ENCODE results near the gene LGMN. TPM values are rescaled to one million over a fixed set of nuclear protein-coding genes. Genes with fewer than 3 reads are reported as not detected.
"Not testable (repeated sequence)": the region's sequence is repeated elsewhere in the genome, so short reads cannot be mapped to it uniquely, and the experiment has no call there.

LGMN gene
- total RNA-seq, 2 donors from 2014 or later, result 1.2 to 3.8 TPM

GRCh38 chr14:92717571-92718042, 30.8 kb downstream of the LGMN start:
- ATAC-seq (peak; percentile 60 to 71), DNase-seq (ENCODE audit: low spot score in 2 of 2) (no peak)
- H3K36me3 Mint-ChIP-seq, result no peaks in the 10 kb centered on the region
- no peaks in the 10 kb centered on the region for H3K9me3 Mint-ChIP-seq
- no peak overlapping the region for H3K27ac Mint-ChIP-seq

GRCh38 chr14:92716131-92716530, 32.3 kb downstream of the LGMN start:
- Mint-ChIP-seq H3K27ac (no peak overlapping the region), H3K9me3 (no peaks in the 10 kb centered on the region), H3K36me3 (no peaks in the 10 kb centered on the region)
- no peak for DNase-seq (ENCODE audit: low spot score in 2 of 2)
- ATAC-seq, result no peak

- peak overlapping the region in 1 of 2 donors; percentile 23 for H3K27ac Mint-ChIP-seq
- not testable (repeated sequence) for H3K9me3 Mint-ChIP-seq, H3K36me3 Mint-ChIP-seq
- DNase-seq (ENCODE audit: low spot score in 2 of 2), result peak; percentile 76 to 90
- peak; percentile 89 to 91 for ATAC-seq
Observed at GRCh38 chr14:92714739-92715307, 33.6 kb downstream of the LGMN start.

- no peaks in the 10 kb centered on the region for H3K36me3 Mint-ChIP-seq
- H3K27ac Mint-ChIP-seq, result no peak overlapping the region
- no peaks in the 10 kb centered on the region for H3K9me3 Mint-ChIP-seq
- DNase-seq (ENCODE audit: low spot score in 2 of 2) (no peak), ATAC-seq (no peak)
Observed at GRCh38 chr14:92712654-92713051, 35.8 kb downstream of the LGMN start.

- H3K9me3 Mint-ChIP-seq, result no peaks in the 10 kb centered on the region
- ATAC-seq (no peak), DNase-seq (ENCODE audit: low spot score in 2 of 2) (no peak)
- H3K36me3 Mint-ChIP-seq, result no peaks in the 10 kb centered on the region
- no peak overlapping the region for H3K27ac Mint-ChIP-seq
Observed at GRCh38 chr14:92711976-92712653, 36.3 kb downstream of the LGMN start.

- DNase-seq (ENCODE audit: low spot score in 2 of 2), result no peak
- H3K27ac Mint-ChIP-seq, result no peak overlapping the region
Observed at GRCh38 chr14:92710001-92710341, 38.5 kb downstream of the LGMN start.

GRCh38 chr14:92709340-92710000, 39.0 kb downstream of the LGMN start:
- Mint-ChIP-seq H3K9me3 (no peaks in the 10 kb centered on the region), H3K27ac (no peak overlapping the region), H3K36me3 (no peaks in the 10 kb centered on the region)
- no peak for DNase-seq (ENCODE audit: low spot score in 2 of 2)
- ATAC-seq, result no peak

More at GRCh38 chr14:92710001-92710341, 38.5 kb downstream of the LGMN start:
- Mint-ChIP-seq H3K9me3 (no peaks in the 10 kb centered on the region), H3K36me3 (no peaks in the 10 kb centered on the region)
- no peak for ATAC-seq

GRCh38 chr14:92706386-92706785, 42.0 kb downstream of the LGMN start:
- DNase-seq (ENCODE audit: low spot score in 2 of 2) (no peak), ATAC-seq (no peak)
- H3K27ac Mint-ChIP-seq, result peak overlapping the region in 1 of 2 donors; percentile 36
- H3K36me3 Mint-ChIP-seq, result no peaks in the 10 kb centered on the region
- no peaks in the 10 kb centered on the region for H3K9me3 Mint-ChIP-seq

- no peak for DNase-seq (ENCODE audit: low spot score in 2 of 2)
- Mint-ChIP-seq H3K9me3 (no peaks in the 10 kb centered on the region), H3K27ac (no peak overlapping the region), H3K36me3 (no peaks in the 10 kb centered on the region)
- no peak for ATAC-seq
Observed at GRCh38 chr14:92704821-92705220, 43.6 kb downstream of the LGMN start.

- Mint-ChIP-seq H3K36me3 (no peaks in the 10 kb centered on the region), H3K9me3 (no peaks in the 10 kb centered on the region), H3K27ac (no peak overlapping the region)
- ATAC-seq (no peak), DNase-seq (ENCODE audit: low spot score in 2 of 2) (no peak)
Observed at GRCh38 chr14:92704036-92704804, 44.2 kb downstream of the LGMN start.

- no peak for DNase-seq (ENCODE audit: low spot score in 2 of 2)
- no peak for ATAC-seq
- Mint-ChIP-seq H3K9me3 (no peaks in the 10 kb centered on the region), H3K36me3 (no peaks in the 10 kb centered on the region), H3K27ac (no peak overlapping the region)
Observed at GRCh38 chr14:92703516-92703915, 44.9 kb downstream of the LGMN start.

- no peaks in the 10 kb centered on the region for H3K9me3 Mint-ChIP-seq
- H3K36me3 Mint-ChIP-seq, result no peaks in the 10 kb centered on the region
- H3K27ac Mint-ChIP-seq, result no peak overlapping the region
- ATAC-seq (no peak), DNase-seq (ENCODE audit: low spot score in 2 of 2) (no peak)
Observed at GRCh38 chr14:92702441-92702918, 45.9 kb downstream of the LGMN start.

- DNase-seq (ENCODE audit: low spot score in 2 of 2) (no peak), ATAC-seq (no peak)
- no peaks in the 10 kb centered on the region for H3K36me3 Mint-ChIP-seq
- no peaks in the 10 kb centered on the region for H3K9me3 Mint-ChIP-seq
- no peak overlapping the region for H3K27ac Mint-ChIP-seq
Observed at GRCh38 chr14:92701826-92702225, 46.6 kb downstream of the LGMN start.

GRCh38 chr14:92698393-92698792, 50.0 kb downstream of the LGMN start:
- no peak for DNase-seq (ENCODE audit: low spot score in 2 of 2)
- H3K36me3 Mint-ChIP-seq, result no peaks in the 10 kb centered on the region
- no peak for ATAC-seq
- H3K9me3 Mint-ChIP-seq, result no peaks in the 10 kb centered on the region
- no peak overlapping the region for H3K27ac Mint-ChIP-seq

- H3K27ac Mint-ChIP-seq, result peak overlapping the region in 1 of 2 donors; percentile 76
Observed at GRCh38 chr14:92696366-92696765, 52.1 kb downstream of the LGMN start.

GRCh38 chr14:92695562-92695961, 52.9 kb downstream of the LGMN start:
- H3K27ac Mint-ChIP-seq, result peak overlapping the region in 1 of 2 donors; percentile 34
- DNase-seq (ENCODE audit: low spot score in 2 of 2), result no peak
- no peak for ATAC-seq
- H3K36me3 Mint-ChIP-seq, result no peaks in the 10 kb centered on the region
- no peaks in the 10 kb centered on the region for H3K9me3 Mint-ChIP-seq

More at GRCh38 chr14:92696366-92696765, 52.1 kb downstream of the LGMN start:
- Mint-ChIP-seq H3K9me3 (no peaks in the 10 kb centered on the region), H3K36me3 (no peaks in the 10 kb centered on the region)
- no peak for DNase-seq (ENCODE audit: low spot score in 2 of 2)
- no peak for ATAC-seq

- H3K9me3 Mint-ChIP-seq, result no peaks in the 10 kb centered on the region
- no peak for ATAC-seq
- no peaks in the 10 kb centered on the region for H3K36me3 Mint-ChIP-seq
- no peak for DNase-seq (ENCODE audit: low spot score in 2 of 2)
- H3K27ac Mint-ChIP-seq, result peak overlapping the region in 1 of 2 donors; percentile 14
Observed at GRCh38 chr14:92694807-92695206, 53.6 kb downstream of the LGMN start.
